Nephron (organoid): ENCODE data around the gene SNRNP48.

ENCODE experiments used
- H3K27ac Mint-ChIP-seq, 3 experiments: 2 replicates each; pipeline ENCODE4 v1.8.0; 2020; ENCODE audit warnings: mixed read lengths in 3 of 3, mild to moderate bottlenecking in 2 of 3, moderate library complexity in 1 of 3
- H3K27me3 Mint-ChIP-seq: 2 replicates; pipeline ENCODE4 v1.8.0; 2021; ENCODE audit warnings: low read depth, mild to moderate bottlenecking, moderate library complexity, mixed read lengths
- H3K36me3 Mint-ChIP-seq: 2 replicates; pipeline ENCODE4 v1.8.0; 2020; ENCODE audit warnings: low read depth, mixed read lengths
- H3K4me1 Mint-ChIP-seq: 2 replicates; pipeline ENCODE4 v1.8.0; 2020; ENCODE audit warnings: mixed read lengths
- H3K4me3 Mint-ChIP-seq, 3 experiments: 2 replicates each; pipeline ENCODE4 v1.8.0; 2020; ENCODE audit warnings: mild to moderate bottlenecking in 3 of 3, mixed read lengths in 3 of 3, moderate library complexity in 2 of 3
- H3K9me3 Mint-ChIP-seq: 2 replicates; pipeline ENCODE4 v1.8.0; 2020; ENCODE audit warnings: mixed read lengths
- TF ChIP-seq, protein P1 (sequence below), 3 experiments: fragments of 200-600 bp; sonication (generic); IDR thresholded peaks; one replicate each; pipeline ENCODE4 v1.5.0; 2021; ENCODE audit warnings: antibody characterized with exemption in 3 of 3; ENCODE audit not compliant: unreplicated experiment in 3 of 3

The SNRNP48 gene

DNA sequence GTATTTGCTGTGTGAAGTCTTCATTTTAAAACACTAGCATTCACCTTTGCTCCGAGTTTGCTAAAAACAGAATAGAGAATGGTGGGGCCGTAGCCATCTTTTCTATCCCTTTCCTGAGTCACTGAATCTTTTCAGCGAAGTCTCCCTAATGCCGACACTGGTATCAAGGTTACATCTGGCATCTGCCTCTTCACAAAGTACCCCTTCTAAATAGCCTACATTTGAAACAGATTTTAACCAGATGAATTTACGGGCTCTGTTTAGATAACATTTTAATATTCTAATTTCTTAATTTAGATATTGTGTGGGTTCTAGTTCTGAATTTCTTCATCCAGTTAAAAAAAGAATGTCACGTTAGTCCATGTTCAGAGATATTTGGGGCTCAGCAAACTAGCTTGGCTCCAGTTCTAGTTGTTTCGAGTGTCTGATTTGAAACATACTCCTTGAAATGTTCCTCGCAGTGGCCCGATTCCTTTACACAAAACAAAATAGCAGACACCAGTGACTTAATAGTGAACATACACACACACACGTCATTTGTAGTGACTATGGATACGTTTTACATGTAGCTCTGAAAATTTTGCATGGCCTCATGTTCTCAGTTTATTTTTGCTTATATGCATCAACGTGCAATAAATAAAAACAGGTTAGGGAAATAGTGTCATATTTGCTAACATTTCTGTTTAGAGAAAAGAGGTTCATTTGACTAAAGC is 33.4 kb upstream of the SNRNP48 start:
- H3K4me3 Mint-ChIP-seq, result no peak overlapping the region
- TF ChIP-seq, protein P1, sequence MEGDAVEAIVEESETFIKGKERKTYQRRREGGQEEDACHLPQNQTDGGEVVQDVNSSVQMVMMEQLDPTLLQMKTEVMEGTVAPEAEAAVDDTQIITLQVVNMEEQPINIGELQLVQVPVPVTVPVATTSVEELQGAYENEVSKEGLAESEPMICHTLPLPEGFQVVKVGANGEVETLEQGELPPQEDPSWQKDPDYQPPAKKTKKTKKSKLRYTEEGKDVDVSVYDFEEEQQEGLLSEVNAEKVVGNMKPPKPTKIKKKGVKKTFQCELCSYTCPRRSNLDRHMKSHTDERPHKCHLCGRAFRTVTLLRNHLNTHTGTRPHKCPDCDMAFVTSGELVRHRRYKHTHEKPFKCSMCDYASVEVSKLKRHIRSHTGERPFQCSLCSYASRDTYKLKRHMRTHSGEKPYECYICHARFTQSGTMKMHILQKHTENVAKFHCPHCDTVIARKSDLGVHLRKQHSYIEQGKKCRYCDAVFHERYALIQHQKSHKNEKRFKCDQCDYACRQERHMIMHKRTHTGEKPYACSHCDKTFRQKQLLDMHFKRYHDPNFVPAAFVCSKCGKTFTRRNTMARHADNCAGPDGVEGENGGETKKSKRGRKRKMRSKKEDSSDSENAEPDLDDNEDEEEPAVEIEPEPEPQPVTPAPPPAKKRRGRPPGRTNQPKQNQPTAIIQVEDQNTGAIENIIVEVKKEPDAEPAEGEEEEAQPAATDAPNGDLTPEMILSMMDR (IDR thresholded peaks at IDR 0.05; ENCODE audit: unreplicated experiment in 3 of 3), result no peak
- H3K27ac Mint-ChIP-seq, result no peak overlapping the region
- no peaks in the 10 kb centered on the region for H3K27me3 Mint-ChIP-seq
- H3K9me3 Mint-ChIP-seq, result no peaks in the 10 kb centered on the region
- peaks cover 2% of the 10 kb centered on the region for H3K4me1 Mint-ChIP-seq
- H3K36me3 Mint-ChIP-seq, result peaks cover 33% of the 10 kb centered on the region

DNA sequence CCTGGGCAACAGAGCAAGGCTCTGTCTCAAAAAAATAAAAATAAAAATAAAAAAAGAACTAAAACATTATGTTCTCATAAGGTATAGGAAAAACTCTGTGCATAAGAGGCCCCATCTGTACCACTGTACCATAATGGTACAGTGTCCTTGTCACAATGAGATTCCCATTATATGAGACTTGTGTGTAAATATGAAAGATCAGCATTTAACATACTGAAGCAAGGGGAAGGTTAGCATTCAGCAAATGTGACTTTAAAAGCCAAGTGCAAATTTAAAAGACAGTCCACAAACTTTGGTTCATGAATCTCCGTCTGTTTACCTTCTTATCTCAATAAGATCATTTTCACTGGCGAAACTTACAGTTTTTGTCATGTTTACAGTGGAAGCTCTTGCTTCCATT is 32.3 kb upstream of the SNRNP48 start:
- peaks cover 5% of the 10 kb centered on the region for H3K4me1 Mint-ChIP-seq
- H3K27me3 Mint-ChIP-seq, result no peaks in the 10 kb centered on the region
- H3K36me3 Mint-ChIP-seq, result peaks cover 38% of the 10 kb centered on the region
- TF ChIP-seq, protein P1 (IDR thresholded peaks at IDR 0.05; ENCODE audit: unreplicated experiment in 3 of 3), result no peak
- no peaks in the 10 kb centered on the region for H3K9me3 Mint-ChIP-seq
- H3K27ac Mint-ChIP-seq, result no peak overlapping the region
- no peak overlapping the region for H3K4me3 Mint-ChIP-seq

DNA sequence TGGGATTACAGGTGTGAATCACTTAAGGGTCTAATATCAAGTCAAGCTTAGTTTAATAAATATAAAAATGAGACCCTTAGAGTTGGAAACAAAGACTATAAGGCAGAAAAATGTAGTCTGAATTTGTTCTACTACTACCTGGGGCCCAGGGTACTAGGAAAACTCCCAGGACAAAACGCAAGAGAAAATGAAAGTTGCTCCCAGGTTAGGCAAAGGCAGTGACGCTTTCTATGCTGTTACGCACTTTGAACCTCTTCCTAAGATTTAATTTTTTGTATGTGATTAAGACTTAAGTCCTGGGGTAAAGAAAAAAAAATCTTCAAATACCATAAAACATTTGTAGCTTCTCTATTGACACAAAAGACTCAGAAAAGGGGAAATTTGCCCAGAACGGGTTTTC is 31.2 kb upstream of the SNRNP48 start:
- no peak overlapping the region for H3K27ac Mint-ChIP-seq
- peaks cover 45% of the 10 kb centered on the region for H3K36me3 Mint-ChIP-seq
- H3K4me1 Mint-ChIP-seq, result peaks cover 5% of the 10 kb centered on the region
- TF ChIP-seq, protein P1 (IDR thresholded peaks at IDR 0.05; ENCODE audit: unreplicated experiment in 3 of 3), result no peak
- no peak overlapping the region for H3K4me3 Mint-ChIP-seq
- H3K9me3 Mint-ChIP-seq, result no peaks in the 10 kb centered on the region
- peaks cover 3% of the 10 kb centered on the region for H3K27me3 Mint-ChIP-seq

DNA sequence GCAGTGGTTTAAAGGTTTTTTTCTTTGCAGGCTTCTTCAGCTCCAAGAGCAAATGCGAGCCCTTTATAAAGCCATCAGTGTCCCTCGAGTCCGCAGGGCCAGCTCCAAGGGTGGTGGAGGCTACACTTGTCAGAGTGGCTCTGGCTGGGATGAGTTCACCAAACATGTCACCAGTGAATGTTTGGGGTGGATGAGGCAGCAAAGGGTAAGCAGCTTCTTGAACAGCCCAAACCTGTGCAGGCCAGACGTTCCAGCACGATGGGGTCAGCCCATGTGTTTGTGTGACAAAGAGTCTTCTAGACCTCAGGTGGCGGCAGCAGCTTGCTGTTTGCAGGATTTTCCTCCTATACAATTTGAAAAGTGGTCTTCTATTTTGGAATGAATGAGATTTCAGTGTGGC is 30.8 kb upstream of the SNRNP48 start:
- H3K4me3 Mint-ChIP-seq, result no peak overlapping the region
- H3K9me3 Mint-ChIP-seq, result no peaks in the 10 kb centered on the region
- peaks cover 5% of the 10 kb centered on the region for H3K4me1 Mint-ChIP-seq
- TF ChIP-seq, protein P1 (IDR thresholded peaks at IDR 0.05; ENCODE audit: unreplicated experiment in 3 of 3), result no peak
- peaks cover 45% of the 10 kb centered on the region for H3K36me3 Mint-ChIP-seq
- H3K27me3 Mint-ChIP-seq, result peaks cover 3% of the 10 kb centered on the region
- no peak overlapping the region for H3K27ac Mint-ChIP-seq

DNA sequence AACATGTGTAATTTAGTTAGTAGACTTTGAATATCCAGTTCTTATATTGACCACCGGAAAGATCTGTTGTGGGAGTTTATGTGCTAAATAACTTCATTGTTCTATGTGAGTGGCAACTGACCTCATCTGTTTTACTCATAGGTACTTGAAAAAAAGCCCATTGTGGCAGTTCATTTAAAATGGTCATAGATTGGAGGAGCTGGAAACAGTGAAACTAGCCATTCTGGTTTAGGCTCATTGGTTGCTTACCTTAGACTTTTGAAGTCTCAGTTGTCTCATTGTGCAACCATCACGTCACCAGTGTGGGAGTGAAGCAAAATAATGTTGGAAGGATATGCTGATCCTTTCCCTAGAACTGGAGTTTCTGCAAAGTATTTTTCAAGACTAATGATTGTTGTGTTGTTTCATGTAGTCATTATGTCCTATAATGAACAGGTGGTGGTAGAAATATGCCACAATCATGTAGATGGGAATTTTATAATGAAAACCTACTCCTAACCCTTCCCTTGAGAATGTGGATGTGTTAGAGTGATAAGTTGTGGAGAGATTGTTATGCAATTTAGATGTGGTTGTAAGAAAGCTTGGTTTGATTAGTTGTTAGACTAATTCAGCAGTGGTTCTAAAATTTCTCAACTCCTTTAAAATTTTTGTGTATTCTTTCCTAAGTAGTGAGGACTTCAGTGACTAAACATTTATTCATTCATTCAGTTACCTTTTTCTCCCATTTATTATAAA is 30.2 kb upstream of the SNRNP48 start:
- peaks cover 3% of the 10 kb centered on the region for H3K27me3 Mint-ChIP-seq
- H3K36me3 Mint-ChIP-seq, result peaks cover 47% of the 10 kb centered on the region
- no peak overlapping the region for H3K27ac Mint-ChIP-seq
- H3K9me3 Mint-ChIP-seq, result no peaks in the 10 kb centered on the region
- H3K4me3 Mint-ChIP-seq, result no peak overlapping the region
- peaks cover 5% of the 10 kb centered on the region for H3K4me1 Mint-ChIP-seq
- TF ChIP-seq, protein P1 (IDR thresholded peaks at IDR 0.05; ENCODE audit: unreplicated experiment in 3 of 3), result no peak
